GM12864 (cell line): Measurements from ENCODE around the gene SMO.
"Not testable (repeated sequence)": the region's sequence is repeated elsewhere in the genome, so short reads cannot be mapped to it uniquely, and the experiment has no call there.

Experiments
- DNase-seq: peaks from one replicate; pipeline ENCODE4 v3.0.0-alpha.2; 2011; ENCODE audit warnings: low read depth
- H3K4me3 ChIP-seq: 2 replicates; pipeline ENCODE4 v1.5.1; 2011; ENCODE audit warnings: mild to moderate bottlenecking, low read depth, low read length, control low read depth
- TF ChIP-seq, protein P1 (sequence below): IDR thresholded peaks from 2 replicates; pipeline ENCODE4 v1.5.1; 2011; ENCODE audit warnings: low read depth, mild to moderate bottlenecking, moderate library complexity, low read length, control low read depth, inconsistent platforms; ENCODE audit errors: missing control alignments

The SMO gene

DNA sequence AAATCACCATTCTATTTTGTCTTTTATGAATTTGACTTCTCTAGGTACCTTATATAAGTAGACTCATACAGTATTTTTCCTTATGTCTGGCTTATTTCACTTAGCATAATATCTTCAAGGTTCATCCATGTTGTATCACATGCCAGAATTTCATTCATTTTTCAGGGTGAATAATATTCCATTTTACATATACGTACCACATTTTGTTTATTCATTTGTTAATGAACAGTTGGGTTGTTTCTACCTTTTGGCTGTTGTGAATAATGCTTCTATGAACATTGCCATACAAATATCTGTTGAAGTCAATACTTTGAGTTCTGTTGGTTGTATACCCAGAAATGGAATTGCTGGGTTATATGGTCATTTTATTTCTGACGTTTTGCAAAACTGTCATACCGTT lies 57.1 kb downstream of the SMO start:
- no peak for DNase-seq
- no peak overlapping the region for H3K4me3 ChIP-seq
- TF ChIP-seq, protein P1, sequence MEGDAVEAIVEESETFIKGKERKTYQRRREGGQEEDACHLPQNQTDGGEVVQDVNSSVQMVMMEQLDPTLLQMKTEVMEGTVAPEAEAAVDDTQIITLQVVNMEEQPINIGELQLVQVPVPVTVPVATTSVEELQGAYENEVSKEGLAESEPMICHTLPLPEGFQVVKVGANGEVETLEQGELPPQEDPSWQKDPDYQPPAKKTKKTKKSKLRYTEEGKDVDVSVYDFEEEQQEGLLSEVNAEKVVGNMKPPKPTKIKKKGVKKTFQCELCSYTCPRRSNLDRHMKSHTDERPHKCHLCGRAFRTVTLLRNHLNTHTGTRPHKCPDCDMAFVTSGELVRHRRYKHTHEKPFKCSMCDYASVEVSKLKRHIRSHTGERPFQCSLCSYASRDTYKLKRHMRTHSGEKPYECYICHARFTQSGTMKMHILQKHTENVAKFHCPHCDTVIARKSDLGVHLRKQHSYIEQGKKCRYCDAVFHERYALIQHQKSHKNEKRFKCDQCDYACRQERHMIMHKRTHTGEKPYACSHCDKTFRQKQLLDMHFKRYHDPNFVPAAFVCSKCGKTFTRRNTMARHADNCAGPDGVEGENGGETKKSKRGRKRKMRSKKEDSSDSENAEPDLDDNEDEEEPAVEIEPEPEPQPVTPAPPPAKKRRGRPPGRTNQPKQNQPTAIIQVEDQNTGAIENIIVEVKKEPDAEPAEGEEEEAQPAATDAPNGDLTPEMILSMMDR, result no peak

DNA sequence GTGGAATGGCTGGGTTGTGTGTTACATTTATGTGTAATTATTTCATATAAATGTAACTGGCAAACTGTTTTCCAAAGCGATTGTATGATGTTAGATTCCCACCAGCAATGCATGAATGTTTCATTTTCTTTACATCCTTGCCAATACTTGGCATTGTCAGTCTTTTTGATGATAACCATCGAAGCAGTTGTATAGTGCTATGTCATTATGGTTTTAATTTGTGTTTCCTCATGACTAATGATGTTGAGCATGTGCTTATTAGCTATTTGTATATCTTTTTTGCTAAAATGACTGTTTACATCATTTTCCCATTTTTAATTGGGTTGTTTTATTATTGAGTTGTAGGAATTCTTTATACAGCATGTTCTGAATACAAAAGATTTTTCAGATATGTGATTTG lies 58.7 kb downstream of the SMO start:
- no peak overlapping the region for H3K4me3 ChIP-seq
- no peak for DNase-seq

DNA sequence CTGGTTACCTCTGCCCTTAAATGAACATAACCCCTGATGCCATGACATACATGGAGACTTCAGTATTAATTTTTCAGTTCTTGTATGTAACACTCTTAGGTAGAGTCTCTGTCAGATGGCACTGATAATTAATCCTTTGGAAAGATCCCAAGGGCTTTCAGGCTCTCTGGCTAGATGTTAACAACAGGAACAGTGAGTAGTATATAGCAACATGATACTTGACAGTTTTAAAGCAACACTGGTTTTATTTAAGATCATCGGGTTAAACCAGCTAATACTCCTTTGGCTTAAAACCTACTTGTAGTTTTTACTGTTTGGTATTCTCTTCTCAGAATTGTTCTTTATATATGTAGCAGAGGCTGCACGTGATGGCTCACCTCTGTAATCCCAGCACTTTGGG lies 63.7 kb downstream of the SMO start:
- H3K4me3 ChIP-seq, result no peak overlapping the region
- DNase-seq, result no peak
- TF ChIP-seq, protein P1, result no peak

More for the DNA sequence above, 58.7 kb downstream of the SMO start:
- TF ChIP-seq, protein P1, result no peak

DNA sequence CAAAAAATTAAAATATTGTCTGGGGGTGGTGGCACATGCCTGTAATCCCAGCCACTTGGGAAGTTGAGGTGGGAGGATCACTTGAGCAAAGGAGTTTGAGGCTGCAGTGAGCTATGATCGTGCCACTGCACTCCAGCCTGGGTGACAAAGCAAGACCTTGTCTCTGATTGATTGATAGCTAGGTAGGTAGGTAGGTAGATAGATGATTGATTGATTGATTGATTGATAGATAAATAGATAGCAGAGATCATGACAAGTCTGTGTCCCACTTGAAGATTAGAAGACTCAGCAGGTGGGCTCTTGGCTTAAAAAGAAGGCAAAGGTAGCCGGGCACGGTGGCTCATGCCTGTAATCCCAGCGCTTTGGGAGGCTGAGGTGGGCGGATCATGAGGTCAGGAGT lies 64.2 kb downstream of the SMO start:
- H3K4me3 ChIP-seq, DNase-seq: not testable (repeated sequence)

DNA sequence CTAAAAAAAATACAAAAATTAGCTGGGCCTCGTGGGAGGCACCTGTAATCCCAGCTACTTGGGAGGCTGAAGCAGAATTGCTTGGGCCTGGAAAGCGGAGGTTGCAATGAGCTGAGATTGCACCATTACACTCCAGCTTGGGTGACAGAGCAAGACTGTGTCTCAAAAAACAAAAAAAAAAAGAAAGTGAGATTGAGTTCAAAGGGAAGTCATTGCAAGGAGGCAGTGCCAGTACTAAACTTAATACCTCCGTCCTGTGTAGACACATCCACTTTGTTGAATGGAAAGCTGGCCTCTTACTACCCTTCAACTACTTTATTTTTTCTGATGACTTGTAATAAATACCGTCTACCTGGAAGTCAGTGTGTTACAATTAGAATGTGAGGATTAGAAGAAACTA lies 67.4 kb downstream of the SMO start:
- DNase-seq, result no peak
- H3K4me3 ChIP-seq, result no peak overlapping the region
- TF ChIP-seq, protein P1, result no peak

DNA sequence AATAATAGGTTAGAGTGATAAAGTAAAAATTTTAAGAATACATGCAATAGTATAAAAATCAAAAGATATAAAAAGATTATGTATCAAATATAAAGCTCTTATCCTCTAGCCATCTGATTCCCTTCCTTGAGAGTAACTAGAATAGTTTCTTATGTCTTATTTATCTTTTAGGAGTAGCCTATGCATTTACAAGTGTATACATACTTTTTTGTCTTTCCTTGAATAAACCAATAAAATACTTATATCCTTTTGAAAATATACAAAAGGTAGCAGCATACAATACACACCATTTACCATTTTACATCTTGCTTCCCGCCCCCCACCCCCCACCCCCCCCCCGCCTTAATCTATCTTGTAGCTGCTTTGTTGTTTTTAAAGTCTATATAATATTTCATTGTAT lies 67.8 kb downstream of the SMO start:
- TF ChIP-seq, protein P1, result no peak
- DNase-seq, result no peak
- no peak overlapping the region for H3K4me3 ChIP-seq

DNA sequence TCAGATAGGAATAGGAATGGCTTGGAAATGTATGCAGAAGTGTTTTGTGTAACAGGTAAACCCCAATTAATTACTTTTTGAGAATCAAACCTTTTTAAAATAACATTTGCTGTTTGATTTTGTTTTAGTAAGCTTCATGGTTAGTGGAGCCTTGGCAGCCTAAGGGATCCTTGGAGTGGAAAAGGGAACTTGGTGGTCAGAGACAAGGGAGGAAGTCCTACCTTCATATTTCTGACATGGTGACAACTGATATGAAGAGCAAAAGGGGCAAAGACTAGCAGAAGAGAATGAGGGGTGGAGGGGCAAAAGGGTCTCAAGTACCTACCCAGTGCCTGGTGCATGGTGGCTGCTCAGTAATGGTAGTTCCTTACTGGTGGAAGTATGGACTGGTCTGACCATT lies 68.7 kb downstream of the SMO start:
- TF ChIP-seq, protein P1, result no peak
- no peak overlapping the region for H3K4me3 ChIP-seq
- DNase-seq, result no peak
